NCI-H748 (cell line): ENCODE measurements around the gene ZNF438.

Experiments
- DNase-seq: peaks from one replicate; lab custom pipeline; 2025; ENCODE audit not compliant: unreplicated experiment; lab: John Stamatoyannopoulos, UW

The ZNF438 gene

GRCh38 chr10:30894221-30894620, 137.4 kb downstream of the ZNF438 start:
- DNase-seq, result peak; percentile 2

DNA sequence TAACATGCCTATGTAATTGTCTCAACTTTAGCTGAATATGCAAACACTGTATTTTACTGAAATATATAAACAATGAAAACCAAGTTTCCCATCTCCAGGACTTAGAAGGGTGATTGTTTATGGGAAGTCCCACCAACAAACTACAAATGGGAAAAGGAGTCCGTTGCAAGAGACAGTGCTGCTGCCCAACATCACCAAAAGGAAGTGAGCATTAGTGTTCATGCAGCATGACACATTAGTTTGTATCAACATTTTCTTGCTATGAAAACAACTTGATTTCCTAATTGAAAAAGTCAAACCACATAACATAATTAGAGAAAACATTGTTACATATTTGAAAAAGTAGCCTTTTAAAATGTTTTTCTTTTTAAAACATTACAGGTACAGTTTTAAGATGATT, 138.5 kb downstream of the ZNF438 start:
- DNase-seq, result no peak

GRCh38 chr10:30887839-30888238, 143.8 kb downstream of the ZNF438 start:
- no peak for DNase-seq

DNA sequence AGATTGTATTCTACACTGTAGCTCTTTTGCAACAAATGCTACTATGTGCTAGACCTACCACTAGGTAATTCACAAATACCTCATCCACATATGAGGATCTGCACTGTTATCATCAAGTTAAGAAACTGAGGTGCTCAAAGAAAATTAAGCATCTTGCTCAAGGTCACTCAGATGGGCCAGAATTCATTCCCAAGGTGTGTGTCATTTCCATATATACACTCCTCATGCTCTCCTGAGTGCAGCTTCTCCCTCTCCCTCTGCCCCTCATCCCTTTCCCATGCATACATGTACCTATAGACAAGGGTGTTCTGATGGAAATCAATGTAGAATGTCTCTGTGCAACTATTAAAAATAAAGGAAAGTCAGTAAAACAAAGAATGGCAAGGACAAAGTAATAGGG, 146.2 kb downstream of the ZNF438 start:
- DNase-seq, result no peak

- no peak for DNase-seq
Measured at GRCh38 chr10:30883751-30884150, 147.9 kb downstream of the ZNF438 start.

- DNase-seq, result no peak
Measured at GRCh38 chr10:30883116-30883515, 148.5 kb downstream of the ZNF438 start.

GRCh38 chr10:30882281-30882680, 149.4 kb downstream of the ZNF438 start:
- DNase-seq, result no peak

DNA sequence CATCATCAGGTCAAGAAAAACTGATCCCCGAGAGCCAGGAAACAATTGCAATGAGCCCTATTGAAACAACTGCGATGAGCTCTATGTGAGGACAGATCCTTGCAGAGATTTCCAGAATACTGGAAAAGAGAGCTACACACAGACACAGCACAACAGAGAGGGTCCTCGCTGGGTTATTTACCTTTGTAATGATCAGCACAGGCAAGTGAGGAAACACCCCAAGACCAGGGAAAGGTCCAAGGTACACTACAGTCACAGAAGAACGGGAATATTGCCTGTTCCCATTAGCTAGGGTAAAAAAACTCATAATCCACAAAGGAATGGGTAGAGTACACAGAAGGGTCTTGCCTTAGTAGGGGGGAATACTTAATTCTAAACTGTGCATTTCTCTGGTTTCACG, 152.7 kb downstream of the ZNF438 start:
- DNase-seq, result no peak

- DNase-seq, result no peak
Measured at GRCh38 chr10:30877111-30877510, 154.6 kb downstream of the ZNF438 start.

- no peak for DNase-seq
Measured at GRCh38 chr10:30873411-30873810, 158.3 kb downstream of the ZNF438 start.

- DNase-seq, result no peak
Measured at GRCh38 chr10:30870896-30871295, 160.8 kb downstream of the ZNF438 start.

DNA sequence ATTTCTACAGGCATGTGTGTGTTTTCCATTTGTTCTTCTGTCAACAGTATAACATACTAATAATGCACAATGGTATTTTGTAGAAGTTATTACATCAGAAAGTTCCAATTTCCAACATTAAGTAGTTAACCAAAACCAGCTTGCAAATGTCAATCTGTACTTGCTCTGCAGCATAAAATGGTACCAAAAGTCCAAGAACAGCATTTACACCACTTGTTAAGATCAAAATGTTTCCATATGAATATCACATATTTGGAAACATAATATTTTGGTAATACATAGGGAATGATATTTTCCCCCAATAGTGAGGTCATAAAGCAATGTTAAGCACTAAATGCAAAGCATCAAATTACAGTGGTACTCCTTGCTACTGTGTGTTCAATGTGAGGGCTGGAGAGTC, 162.1 kb downstream of the ZNF438 start:
- no peak for DNase-seq

DNA sequence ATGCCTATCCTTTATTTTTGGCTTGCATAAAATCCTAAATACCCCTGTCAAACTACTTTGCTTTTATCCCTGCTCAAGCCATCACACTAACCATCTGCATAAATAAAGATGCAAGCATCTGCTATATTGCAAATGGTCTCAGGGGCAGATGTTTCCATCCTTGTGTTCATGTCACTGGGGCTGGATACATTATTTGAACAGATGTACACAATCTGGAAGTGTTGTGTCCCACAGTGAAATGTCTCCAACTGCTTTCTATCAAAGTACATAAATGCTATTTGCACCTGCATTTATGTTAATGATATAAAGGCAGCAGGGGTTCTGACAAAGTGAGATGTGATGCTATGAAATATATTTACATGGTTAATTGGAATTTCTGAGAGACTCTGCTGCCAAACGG, 163.1 kb downstream of the ZNF438 start:
- peak; percentile 69 for DNase-seq

- no peak for DNase-seq
Measured at GRCh38 chr10:30866896-30867295, 164.8 kb downstream of the ZNF438 start.

DNA sequence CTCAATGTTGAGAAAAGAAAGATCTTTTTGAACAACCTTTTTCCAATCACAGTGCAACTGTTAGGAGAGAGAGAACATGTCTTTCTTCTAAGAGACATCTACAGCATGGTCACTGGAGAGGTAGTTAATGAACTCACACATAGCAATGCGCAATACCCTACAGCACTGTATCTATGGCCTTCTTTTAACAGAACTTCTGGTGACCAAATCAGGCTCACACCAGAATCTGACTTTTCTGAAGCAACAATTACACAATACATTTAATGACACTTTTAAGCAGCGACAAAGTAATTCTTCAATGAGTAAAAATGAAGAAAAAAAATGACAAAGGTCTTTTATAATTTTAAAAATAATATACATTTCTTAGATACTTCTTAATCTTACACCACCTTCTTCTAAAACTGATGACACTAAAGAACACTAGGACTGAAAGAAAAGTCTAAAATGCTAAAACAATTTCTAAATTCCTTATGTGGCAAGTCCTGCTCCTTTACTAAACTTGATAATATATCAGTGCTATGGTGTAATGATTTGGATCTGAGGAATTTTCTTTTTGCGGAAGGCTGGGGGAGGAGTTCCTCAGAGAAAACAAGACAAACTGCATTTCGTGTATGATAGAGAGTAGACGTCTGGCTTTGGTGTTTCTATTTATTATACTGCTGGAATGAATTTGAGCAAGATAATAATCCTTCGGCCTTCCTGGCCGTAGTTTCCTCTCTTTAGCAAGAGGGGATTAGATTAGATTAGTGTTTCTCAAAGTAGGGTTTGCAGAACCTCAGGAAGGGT, 166.3 kb downstream of the ZNF438 start:
- DNase-seq, result no peak

DNA sequence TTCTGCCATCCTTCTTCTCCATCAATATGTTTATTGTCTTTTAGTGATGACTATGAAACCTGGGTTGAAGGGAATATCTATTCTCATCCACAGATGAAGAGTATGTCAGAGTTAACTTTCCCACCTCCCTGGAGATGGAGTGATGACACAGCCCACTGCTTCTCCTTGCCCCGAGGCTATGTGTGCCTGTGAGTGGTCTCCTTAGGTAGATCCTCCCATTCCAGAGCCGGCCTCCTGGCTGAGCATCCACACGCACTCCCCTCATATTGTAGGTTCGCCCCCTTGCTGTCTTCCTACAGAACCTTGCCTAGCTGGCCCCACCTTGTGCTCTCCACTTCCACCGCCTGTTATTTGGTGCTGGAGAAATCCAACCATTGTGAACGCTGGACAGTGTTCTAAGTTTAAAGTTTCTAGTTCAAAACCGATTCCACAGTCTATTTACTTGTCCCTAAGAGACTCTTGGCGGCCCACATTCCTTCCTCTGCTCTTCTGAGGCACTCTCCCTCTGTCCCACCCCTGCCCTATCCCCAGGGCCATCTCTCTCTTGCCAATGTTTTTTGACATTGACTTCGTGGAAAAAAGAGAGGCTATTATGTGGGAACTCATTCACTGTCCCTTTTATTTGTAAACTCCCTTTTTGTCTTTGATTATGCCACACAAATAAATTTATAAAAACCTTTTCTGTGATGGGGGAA, 168.0 kb downstream of the ZNF438 start:
- DNase-seq, result no peak

DNA sequence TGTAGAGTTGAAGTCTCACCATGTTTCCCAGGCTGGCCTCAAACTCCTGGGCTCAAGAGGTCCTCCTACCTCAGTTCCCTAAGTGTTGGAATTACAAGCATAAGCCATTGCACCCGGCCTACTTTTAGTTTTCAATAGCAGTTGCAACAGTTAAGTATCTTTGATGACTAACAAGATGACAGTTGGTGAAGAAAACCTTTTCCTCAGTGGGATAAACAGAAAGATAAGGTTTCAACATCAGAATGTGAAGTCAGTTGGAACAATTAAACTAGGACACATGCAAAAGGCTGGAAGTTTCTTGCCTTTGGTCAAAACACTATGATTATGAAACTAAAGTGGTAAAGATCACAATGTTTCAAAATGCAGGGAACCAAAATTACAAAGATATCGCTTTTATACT, 169.2 kb downstream of the ZNF438 start:
- no peak for DNase-seq

DNA sequence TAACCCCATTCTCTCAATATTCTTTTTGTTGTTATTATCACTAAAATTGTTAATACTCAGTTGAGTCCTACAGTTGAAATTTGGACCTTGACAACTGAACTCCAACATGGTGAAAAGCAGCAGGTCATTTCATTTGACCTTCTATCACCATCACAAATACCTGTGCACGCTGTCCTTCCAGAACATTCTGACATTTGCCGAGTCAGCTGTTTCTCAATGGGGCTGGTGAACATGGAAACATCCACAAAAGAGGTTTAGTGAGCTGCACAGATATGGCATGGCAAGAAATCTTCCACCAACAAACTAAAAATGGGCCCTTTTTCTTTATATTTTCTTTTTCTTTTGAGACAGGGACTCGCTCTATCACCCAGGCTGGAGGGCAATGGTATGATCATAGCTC, 169.7 kb downstream of the ZNF438 start:
- DNase-seq, result no peak

DNA sequence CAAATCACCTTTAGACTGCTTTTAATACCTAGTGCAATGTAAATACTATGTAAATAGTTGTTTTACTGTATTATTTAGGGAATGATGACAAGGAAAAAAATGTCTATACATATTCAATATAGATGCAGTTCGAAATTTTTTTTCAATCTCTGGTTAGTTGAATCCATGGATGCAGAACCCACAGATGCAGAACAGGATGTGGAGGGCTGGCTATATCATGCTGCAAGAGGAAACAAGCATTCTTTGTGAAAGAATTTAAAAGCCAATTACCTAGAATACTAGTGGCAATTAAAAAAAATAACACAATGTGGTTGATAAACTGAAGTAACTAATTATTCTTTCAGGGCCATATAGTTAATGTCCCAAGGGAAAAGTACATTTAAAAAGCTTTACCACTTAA, 170.4 kb downstream of the ZNF438 start:
- DNase-seq, result no peak

GRCh38 chr10:30858499-30858898, 173.2 kb downstream of the ZNF438 start:
- DNase-seq, result no peak

GRCh38 chr10:30857803-30858202, 173.9 kb downstream of the ZNF438 start:
- no peak for DNase-seq

DNA sequence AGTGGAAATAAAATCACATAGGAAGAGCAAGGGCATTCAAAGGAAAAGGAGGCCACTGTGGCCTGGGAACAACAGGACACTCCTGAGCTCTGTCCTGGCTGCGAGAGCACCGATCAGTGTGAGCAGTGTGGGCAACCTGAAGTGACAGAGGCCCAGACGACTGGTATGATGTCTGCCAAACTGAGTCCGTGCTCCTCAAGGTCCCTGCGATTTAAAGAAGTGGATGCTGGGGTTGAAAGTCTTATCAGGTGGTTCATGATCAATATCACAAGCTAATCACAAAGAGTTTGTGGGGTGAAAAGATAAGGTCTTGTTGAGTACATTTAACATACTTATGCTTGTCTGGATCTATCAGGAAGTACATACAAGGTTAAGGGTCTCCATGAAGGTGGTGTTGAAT, 176.5 kb downstream of the ZNF438 start:
- DNase-seq, result no peak

DNA sequence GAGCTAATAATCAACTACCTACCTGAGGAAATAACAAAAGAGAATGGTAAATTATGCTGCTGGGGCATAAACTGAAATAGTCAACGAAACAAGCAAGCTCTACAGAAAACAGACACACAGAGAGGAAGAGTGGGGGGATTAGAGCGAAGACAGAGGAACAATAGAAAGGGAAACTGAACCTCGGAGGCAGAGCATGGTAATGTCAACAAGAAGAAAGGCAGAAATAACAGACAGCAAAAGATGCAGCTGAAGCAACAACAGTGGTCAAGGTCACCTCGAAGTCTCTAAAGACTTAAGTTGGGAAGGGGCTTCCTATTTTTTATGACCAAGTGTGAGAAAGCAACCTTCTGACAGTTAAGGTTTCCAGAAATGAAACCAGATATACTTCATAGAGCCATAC, 177.0 kb downstream of the ZNF438 start:
- DNase-seq, result no peak
